Endothelial cell of umbilical vein (primary cell): ENCODE data around the gene LTF.
"Not testable (repeated sequence)": the region's sequence is repeated elsewhere in the genome, so short reads cannot be mapped to it uniquely, and the experiment has no call there.

Source experiments
- CTCF ChIP-seq, 2 donors: IDR thresholded peaks; 1 replicate in 1 of 2; 2 replicates in 1 of 2; pipeline ENCODE4 v1.5.1; 2011; ENCODE audit warnings: low read length in 2 of 2, mild to moderate bottlenecking in 2 of 2, moderate library complexity in 2 of 2, control low read depth in 1 of 2, inconsistent platforms in 1 of 2, low read depth in 1 of 2; ENCODE audit not compliant: insufficient read depth in 1 of 2; ENCODE audit errors: extremely low read depth in 1 of 2
- POLR2A ChIP-seq: IDR thresholded peaks from 2 replicates; pipeline ENCODE4 v1.6.1; 2012; ENCODE audit warnings: low read depth, mild to moderate bottlenecking, control low read depth, low read length
- POLR2AphosphoS5 ChIP-seq: IDR thresholded peaks from 2 replicates; pipeline ENCODE4 v1.6.1; 2012; ENCODE audit warnings: low read depth, mild to moderate bottlenecking, control low read depth, low read length, moderate library complexity; ENCODE audit not compliant: insufficient read depth

DNA sequence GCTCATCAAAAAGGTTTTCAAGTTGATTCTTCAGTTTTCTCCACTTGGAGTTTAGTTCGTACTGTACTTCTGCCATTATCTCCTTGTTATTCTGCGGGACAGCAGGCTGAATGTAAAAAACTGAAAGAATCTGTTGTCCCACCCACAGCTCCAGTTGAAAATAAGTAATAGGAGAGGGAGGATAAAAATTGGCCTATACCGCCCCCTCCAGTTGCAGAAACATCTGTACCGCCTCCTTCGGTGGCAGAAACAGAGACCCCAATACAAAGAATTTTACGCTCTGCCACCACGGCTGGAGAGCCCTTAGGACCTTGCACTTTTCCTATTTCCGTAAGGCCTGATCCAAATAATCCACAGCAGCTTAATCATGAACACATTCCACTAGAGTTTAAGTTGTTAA, 37.3 kb downstream of the LTF start:
- peak in 1 of 2 donors; percentile 14 for TF ChIP-seq CTCF (IDR thresholded peaks at IDR 0.05; ENCODE audit: extremely low read depth in 1 of 2, insufficient read depth in 1 of 2, low read depth in 1 of 2, low read length in 2 of 2)
- TF ChIP-seq POLR2AphosphoS5, POLR2A: not testable (repeated sequence)
